ENCODE data around the gene NMNAT2. TPM values are rescaled to one million over a fixed set of nuclear protein-coding genes. Genes with fewer than 3 reads are reported as not detected.

Gene NMNAT2
- total RNA-seq, 1 experiment from 2014 or later, result 8.8 TPM

- DNase-seq (ENCODE audit: low spot score) (no peak), ATAC-seq (peak; percentile 8)
- Mint-ChIP-seq H3K9me3 (no peaks in the 10 kb centered on the region), H3K36me3 (no peaks in the 10 kb centered on the region), H3K4me1 (peaks cover 42% of the 10 kb centered on the region), H3K4me3 (no peak overlapping the region), H3K27me3 (ENCODE audit: low read depth) (no peaks in the 10 kb centered on the region), H3K27ac (peak overlapping the region; percentile 57)
- CTCF ChIA-PET, result interaction anchor here (0.7 to 3.0 kb wide), 6 partner anchors 27 to 406 kb away, joined by 3 to 14 read pairs (median 4); partner anchors contain the start of gene NMNAT2
- TF ChIP-seq, protein P1, sequence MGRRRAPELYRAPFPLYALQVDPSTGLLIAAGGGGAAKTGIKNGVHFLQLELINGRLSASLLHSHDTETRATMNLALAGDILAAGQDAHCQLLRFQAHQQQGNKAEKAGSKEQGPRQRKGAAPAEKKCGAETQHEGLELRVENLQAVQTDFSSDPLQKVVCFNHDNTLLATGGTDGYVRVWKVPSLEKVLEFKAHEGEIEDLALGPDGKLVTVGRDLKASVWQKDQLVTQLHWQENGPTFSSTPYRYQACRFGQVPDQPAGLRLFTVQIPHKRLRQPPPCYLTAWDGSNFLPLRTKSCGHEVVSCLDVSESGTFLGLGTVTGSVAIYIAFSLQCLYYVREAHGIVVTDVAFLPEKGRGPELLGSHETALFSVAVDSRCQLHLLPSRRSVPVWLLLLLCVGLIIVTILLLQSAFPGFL (CRISPR knock-in tag; IDR thresholded peaks at IDR 0.05; ENCODE audit: borderline replicate concordance), result no peak
- TF ChIP-seq ZNF317 (CRISPR knock-in tag; IDR thresholded peaks at IDR 0.05; ENCODE audit: borderline replicate concordance, low read depth), result peak; percentile 85; the same call in 1 of the 2 replicates
- no peak for TF ChIP-seq ZNF219 (CRISPR knock-in tag; IDR thresholded peaks at IDR 0.05; ENCODE audit: borderline replicate concordance)
- TF ChIP-seq TEAD1 (CRISPR knock-in tag; IDR thresholded peaks at IDR 0.05), result 0 out of 2 replicates have a peak, but pooled peaks have one; percentile 18
- TF ChIP-seq KAT7 (CRISPR knock-in tag; IDR thresholded peaks at IDR 0.05; ENCODE audit: borderline replicate concordance), result no peak
- no peak for TF ChIP-seq FOXP1 (CRISPR knock-in tag; IDR thresholded peaks at IDR 0.05; ENCODE audit: borderline replicate concordance)
- no peak for TF ChIP-seq ZNF425 (CRISPR knock-in tag; conservative IDR thresholded peaks at IDR 0.05)
- 0 out of 2 replicates have a peak, but pooled peaks have one; percentile 35 for TF ChIP-seq USF1 (CRISPR knock-in tag; IDR thresholded peaks at IDR 0.05)
- no peak for TF ChIP-seq HMGXB4 (CRISPR knock-in tag; IDR thresholded peaks at IDR 0.05)
- TF ChIP-seq, protein P2, sequence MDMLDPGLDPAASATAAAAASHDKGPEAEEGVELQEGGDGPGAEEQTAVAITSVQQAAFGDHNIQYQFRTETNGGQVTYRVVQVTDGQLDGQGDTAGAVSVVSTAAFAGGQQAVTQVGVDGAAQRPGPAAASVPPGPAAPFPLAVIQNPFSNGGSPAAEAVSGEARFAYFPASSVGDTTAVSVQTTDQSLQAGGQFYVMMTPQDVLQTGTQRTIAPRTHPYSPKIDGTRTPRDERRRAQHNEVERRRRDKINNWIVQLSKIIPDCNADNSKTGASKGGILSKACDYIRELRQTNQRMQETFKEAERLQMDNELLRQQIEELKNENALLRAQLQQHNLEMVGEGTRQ (CRISPR knock-in tag; IDR thresholded peaks at IDR 0.05), result peak; percentile 47
- TF ChIP-seq NR1H2 (CRISPR knock-in tag; IDR thresholded peaks at IDR 0.05), result no peak
- TF ChIP-seq ZNF263 (CRISPR knock-in tag; IDR thresholded peaks at IDR 0.05; ENCODE audit: low read depth), result no peak
- TF ChIP-seq STAT6 (CRISPR knock-in tag; conservative IDR thresholded peaks at IDR 0.05; ENCODE audit: low read depth), result no peak
- no peak for TF ChIP-seq JUN (CRISPR knock-in tag; IDR thresholded peaks at IDR 0.05)
- TF ChIP-seq MAX (CRISPR knock-in tag; IDR thresholded peaks at IDR 0.05), result no peak
- peak; percentile 46; the same call in 1 of the 2 replicates for TF ChIP-seq ETV6 (CRISPR knock-in tag; IDR thresholded peaks at IDR 0.05)
- TF ChIP-seq NR3C1 (CRISPR knock-in tag; conservative IDR thresholded peaks at IDR 0.05; ENCODE audit: low read depth), result no peak
- POLR2A ChIA-PET, result no interaction called here
Observed at GRCh38 chr1:183278739-183279591, 139.2 kb downstream of the NMNAT2 start.
